Measurements from ENCODE around the gene CEMIP2. TPM values are rescaled to one million over a fixed set of nuclear protein-coding genes. Genes with fewer than 3 reads are reported as not detected.
A peak's percentile ranks its signal among the peaks of the same experiment; 100 is the strongest.

CEMIP2 gene
- total RNA-seq, 1 experiment from 2014 or later, result 16.0 TPM

DNA sequence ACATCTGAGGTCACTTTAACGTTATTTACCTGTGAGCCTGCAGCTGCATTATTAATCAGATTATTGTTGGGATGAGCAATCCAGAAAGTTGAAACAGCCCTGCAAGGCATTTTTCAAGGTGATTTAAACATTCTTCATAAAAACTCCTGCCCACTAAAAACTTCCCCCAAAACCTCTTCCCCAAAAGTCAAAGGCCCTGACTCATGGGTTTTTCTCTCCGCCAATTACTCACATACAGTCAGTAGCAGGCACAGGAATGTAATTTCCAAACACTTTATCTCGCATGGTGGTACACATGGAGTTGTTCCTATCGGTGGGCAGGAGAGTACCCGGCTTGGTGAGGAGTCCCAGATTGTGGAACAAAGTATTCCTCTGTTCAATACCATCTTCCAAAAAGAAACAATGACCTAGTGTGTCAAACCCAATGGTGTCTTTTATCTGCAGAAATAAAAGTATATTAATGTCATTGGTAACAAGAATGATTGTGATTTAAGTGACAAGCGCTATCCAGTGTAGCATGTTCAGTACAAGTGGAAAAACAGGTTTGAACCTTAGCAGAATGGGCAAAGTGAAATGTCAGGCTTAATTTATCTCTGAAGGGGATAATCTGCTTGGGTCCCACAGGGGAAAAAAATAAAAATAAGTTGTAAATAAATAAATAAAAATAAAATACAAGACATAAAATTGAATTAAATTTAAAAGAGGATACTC, 38.3 kb downstream of the CEMIP2 start:
- peaks cover 11% of the 10 kb centered on the region; the same call in 1 of the 2 replicates for H3K36me3 ChIP-seq (ENCODE audit: low read depth, low read length)
- no peak for TF ChIP-seq EZH2 (IDR thresholded peaks at IDR 0.05; ENCODE audit: low read length, unreplicated experiment)
- TF ChIP-seq CTCF (conservative IDR thresholded peaks at IDR 0.05; ENCODE audit: low read depth, low read length), result no peak
- no peak for TF ChIP-seq EZH2phosphoT487 (IDR thresholded peaks at IDR 0.05; ENCODE audit: borderline replicate concordance, low read length)
- H3F3A ChIP-seq (ENCODE audit: low read length, unreplicated experiment), result no peaks in the 10 kb centered on the region
- BruUV-seq (replicated peaks), result no TSS peak
- H3K27me3 ChIP-seq (ENCODE audit: low read length), result no peaks in the 10 kb centered on the region
- ATAC-seq (peak; percentile 33), DNase-seq (peak; percentile 70)
- H3K4me3 ChIP-seq (ENCODE audit: low read length), result no peak overlapping the region
- CTCF ChIA-PET, result interaction anchor here (0.6 kb wide), 1 partner anchor 11 kb away, joined by 14 read pairs; no protein-coding TSS in a partner anchor
- H2AFZ ChIP-seq (ENCODE audit: low read length), result no peak overlapping the region
- H3K9me2 ChIP-seq (replicated peaks; ENCODE audit: low read length), result no peaks in the 10 kb centered on the region
- peak overlapping the region; percentile 55 for H3K27ac ChIP-seq (ENCODE audit: low read length)
- no peaks in the 10 kb centered on the region for H4K20me1 ChIP-seq (ENCODE audit: low read length)
- POLR2A ChIA-PET (ENCODE audit: unreplicated experiment), result no interaction called here
- H3K9me3 ChIP-seq (ENCODE audit: low read length), result no peaks in the 10 kb centered on the region
- H3K4me1 ChIP-seq (ENCODE audit: insufficient read depth, low read length), result peaks cover 33% of the 10 kb centered on the region
- H3K9ac ChIP-seq (ENCODE audit: low read length), result no peak overlapping the region
- no peaks in the 10 kb centered on the region for H3K79me2 ChIP-seq (ENCODE audit: low read length)
- peak overlapping the region; percentile 54 for H3K4me2 ChIP-seq (ENCODE audit: low read length)
- intact Hi-C loops (cut with micrococcal nuclease), result no loop called here

DNA sequence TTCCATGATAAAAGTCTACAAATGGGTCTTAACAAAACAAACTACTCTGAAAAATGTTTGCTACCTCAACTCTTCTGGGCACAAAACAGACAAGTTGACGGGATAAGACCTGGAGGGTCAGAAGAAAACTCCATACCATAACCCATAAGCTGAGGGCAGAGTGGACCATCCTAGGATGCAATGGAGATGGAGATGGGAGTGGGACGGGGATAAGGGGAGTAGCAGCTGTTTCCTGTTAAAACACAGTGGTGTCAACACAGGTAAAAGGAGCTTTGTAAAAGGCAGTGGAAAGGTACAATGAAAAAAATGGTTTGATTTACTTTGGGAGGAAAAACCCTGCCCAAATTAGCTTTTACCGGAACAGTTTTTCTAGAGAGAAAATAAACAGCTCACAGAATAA, 41.6 kb downstream of the CEMIP2 start:
- peaks cover 33% of the 10 kb centered on the region for H3K4me1 ChIP-seq (ENCODE audit: insufficient read depth, low read length)
- POLR2A ChIA-PET (ENCODE audit: unreplicated experiment), result interaction anchor here (0.5 kb wide), 1 partner anchor 652 kb away, joined by 4 read pairs; no protein-coding TSS in a partner anchor
- BruUV-seq (replicated peaks), result no TSS peak
- H3K27me3 ChIP-seq (ENCODE audit: low read length), result no peaks in the 10 kb centered on the region
- CTCF ChIA-PET, result no interaction called here
- no peak overlapping the region for H3K4me2 ChIP-seq (ENCODE audit: low read length)
- no peaks in the 10 kb centered on the region for H3K9me2 ChIP-seq (replicated peaks; ENCODE audit: low read length)
- H2AFZ ChIP-seq (ENCODE audit: low read length), result no peak overlapping the region
- no peak overlapping the region for H3K27ac ChIP-seq (ENCODE audit: low read length)
- ATAC-seq (no peak), DNase-seq (no peak)
- H3K9ac ChIP-seq (ENCODE audit: low read length), result no peak overlapping the region
- no peak overlapping the region for H3K4me3 ChIP-seq (ENCODE audit: low read length)
- no peak for TF ChIP-seq CTCF (conservative IDR thresholded peaks at IDR 0.05; ENCODE audit: low read depth, low read length)
- no peak for TF ChIP-seq EZH2 (IDR thresholded peaks at IDR 0.05; ENCODE audit: low read length, unreplicated experiment)
- TF ChIP-seq EZH2phosphoT487 (IDR thresholded peaks at IDR 0.05; ENCODE audit: borderline replicate concordance, low read length), result no peak
- intact Hi-C loops (cut with micrococcal nuclease), result loop anchor here (2.0 kb wide), 1 partner anchor 42 kb away; the partner anchor contains the start of gene CEMIP2
- H3K36me3 ChIP-seq (ENCODE audit: low read depth, low read length), result peaks cover 18% of the 10 kb centered on the region
- no peaks in the 10 kb centered on the region for H3K79me2 ChIP-seq (ENCODE audit: low read length)
- no peaks in the 10 kb centered on the region for H4K20me1 ChIP-seq (ENCODE audit: low read length)
- H3K9me3 ChIP-seq (ENCODE audit: low read length), result no peaks in the 10 kb centered on the region
- no peaks in the 10 kb centered on the region for H3F3A ChIP-seq (ENCODE audit: low read length, unreplicated experiment)
